ENCODE results near the gene MOB2. TPM values are rescaled to one million over a fixed set of nuclear protein-coding genes. Genes with fewer than 3 reads are reported as not detected.
"Not testable (repeated sequence)": the region's sequence is repeated elsewhere in the genome, so short reads cannot be mapped to it uniquely, and the experiment has no call there.

MOB2 gene
- total RNA-seq, 2 donors from 2014 or later: 31.4 to 87.7 TPM

DNA sequence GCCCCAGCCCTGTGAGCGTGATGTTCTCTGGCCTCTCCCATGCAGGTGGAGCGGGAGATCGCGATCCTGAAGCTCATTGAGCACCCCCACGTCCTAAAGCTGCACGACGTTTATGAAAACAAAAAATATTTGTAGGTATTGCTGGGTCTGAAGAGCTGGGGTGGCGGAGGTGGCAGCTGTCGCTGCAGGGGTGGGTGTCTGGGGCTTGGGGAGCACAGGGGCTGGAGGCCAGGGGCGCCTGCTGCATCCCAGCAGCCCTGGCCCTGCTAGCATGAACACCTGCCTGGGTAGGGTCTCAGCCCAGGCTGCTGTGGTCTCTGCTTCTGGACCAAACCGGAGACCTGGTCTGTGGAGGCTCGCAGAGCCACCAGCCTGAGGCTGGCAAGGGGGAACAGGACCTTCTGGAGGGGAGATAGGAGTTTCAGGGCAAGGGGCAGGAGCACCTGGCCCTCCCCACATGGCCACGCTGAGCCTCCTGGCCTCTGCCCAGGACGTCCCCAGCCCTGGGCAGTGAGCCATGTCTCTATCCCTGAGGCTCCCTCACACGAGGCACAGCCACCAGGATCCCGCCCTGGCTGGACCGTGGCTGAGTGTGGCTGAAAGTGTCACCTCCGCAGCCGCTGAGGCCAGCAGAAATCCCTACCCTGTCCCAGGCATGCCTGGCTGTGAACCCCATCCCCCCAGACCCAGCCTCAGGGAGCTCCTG lies 48.2 kb downstream of the MOB2 start:
- Histone ChIP-seq H3K4me1 (ENCODE audit: control insufficient read depth in 1 of 2, low read depth in 2 of 2) (no peaks in the 10 kb centered on the region), H3K4me3 (no peak overlapping the region), H3K27me3 (replicated peaks; ENCODE audit: insufficient read depth) (no peaks in the 10 kb centered on the region), H3K27ac (no peak overlapping the region), H3K9me3 (no peaks in the 10 kb centered on the region), H3K36me3 (no peaks in the 10 kb centered on the region)
- TF ChIP-seq, protein P1, sequence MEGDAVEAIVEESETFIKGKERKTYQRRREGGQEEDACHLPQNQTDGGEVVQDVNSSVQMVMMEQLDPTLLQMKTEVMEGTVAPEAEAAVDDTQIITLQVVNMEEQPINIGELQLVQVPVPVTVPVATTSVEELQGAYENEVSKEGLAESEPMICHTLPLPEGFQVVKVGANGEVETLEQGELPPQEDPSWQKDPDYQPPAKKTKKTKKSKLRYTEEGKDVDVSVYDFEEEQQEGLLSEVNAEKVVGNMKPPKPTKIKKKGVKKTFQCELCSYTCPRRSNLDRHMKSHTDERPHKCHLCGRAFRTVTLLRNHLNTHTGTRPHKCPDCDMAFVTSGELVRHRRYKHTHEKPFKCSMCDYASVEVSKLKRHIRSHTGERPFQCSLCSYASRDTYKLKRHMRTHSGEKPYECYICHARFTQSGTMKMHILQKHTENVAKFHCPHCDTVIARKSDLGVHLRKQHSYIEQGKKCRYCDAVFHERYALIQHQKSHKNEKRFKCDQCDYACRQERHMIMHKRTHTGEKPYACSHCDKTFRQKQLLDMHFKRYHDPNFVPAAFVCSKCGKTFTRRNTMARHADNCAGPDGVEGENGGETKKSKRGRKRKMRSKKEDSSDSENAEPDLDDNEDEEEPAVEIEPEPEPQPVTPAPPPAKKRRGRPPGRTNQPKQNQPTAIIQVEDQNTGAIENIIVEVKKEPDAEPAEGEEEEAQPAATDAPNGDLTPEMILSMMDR (IDR thresholded peaks at IDR 0.05): no peak
- no peak for ATAC-seq (ENCODE audit: insufficient number of reproducible peaks, low FRiP score, low read depth)
- no peak for DNase-seq (ENCODE audit: low spot score)

DNA sequence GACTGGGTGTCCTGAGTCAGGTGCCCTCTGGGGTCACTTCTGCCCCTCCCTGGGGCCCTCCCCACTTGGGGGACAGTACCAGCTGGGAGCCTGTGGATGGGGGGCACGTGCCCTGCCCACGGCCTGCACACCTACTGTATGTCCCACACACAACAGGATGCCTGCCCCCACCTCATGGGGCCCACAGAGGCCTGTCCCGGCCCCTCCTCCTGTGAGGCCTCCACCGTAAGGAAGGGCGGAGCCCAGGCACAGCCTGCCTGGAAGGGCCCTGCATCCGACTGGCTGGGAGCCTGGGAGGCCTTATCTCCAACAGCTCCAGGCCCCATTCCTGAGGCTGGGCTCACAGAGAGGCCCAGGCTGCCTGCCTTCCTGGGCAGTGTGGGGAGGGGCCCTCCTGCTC lies 49.1 kb downstream of the MOB2 start:
- DNase-seq (ENCODE audit: low spot score) (no peak), ATAC-seq (ENCODE audit: insufficient number of reproducible peaks, low FRiP score, low read depth) (no peak)
- Histone ChIP-seq H3K4me1 (ENCODE audit: control insufficient read depth in 1 of 2, low read depth in 2 of 2) (no peaks in the 10 kb centered on the region), H3K27ac (no peak overlapping the region), H3K9me3 (no peaks in the 10 kb centered on the region), H3K27me3 (replicated peaks; ENCODE audit: insufficient read depth) (no peaks in the 10 kb centered on the region), H3K36me3 (no peaks in the 10 kb centered on the region), H3K4me3 (no peak overlapping the region)
- TF ChIP-seq, protein P1 (IDR thresholded peaks at IDR 0.05): no peak

DNA sequence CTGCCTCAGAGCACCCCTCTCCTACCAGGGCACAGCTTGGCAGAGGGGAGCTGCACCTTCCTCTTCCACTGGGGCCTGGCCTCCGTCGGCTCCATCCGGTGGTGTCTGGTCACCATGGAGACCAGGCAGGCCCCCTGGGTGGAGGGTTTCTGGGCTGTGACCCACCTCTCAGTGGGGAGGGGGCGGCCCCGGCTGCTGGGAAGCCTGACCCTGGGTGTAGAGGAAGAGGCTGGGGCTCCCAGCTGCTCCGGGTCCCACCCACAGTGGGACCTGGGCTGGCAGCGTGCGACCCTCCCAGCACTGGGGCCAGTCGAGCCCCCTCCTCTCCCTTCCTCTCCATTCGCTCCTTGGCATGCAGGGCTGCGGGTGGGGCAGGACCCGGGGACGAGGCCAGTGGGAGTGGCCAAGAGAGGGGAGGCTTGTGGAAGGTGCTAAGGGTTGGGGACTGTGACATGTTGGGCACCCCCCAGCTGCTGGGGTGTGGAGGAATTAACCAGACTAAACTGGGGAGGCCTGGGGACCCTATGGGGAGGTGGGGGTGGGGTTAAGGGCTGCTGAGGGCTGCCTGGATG lies 50.0 kb downstream of the MOB2 start:
- H3K27ac ChIP-seq: no peak overlapping the region

GRCh38 chr11:1435820-1436467 lies 50.6 kb downstream of the MOB2 start:
- H3K36me3 ChIP-seq: no peaks in the 10 kb centered on the region
- DNase-seq (ENCODE audit: low spot score) (no peak), ATAC-seq (ENCODE audit: insufficient number of reproducible peaks, low FRiP score, low read depth) (no peak)
- TF ChIP-seq, protein P1 (IDR thresholded peaks at IDR 0.05): no peak
- H3K4me3 ChIP-seq: no peak overlapping the region
- H3K27ac ChIP-seq: no peak overlapping the region
- no peaks in the 10 kb centered on the region for H3K9me3 ChIP-seq
- no peaks in the 10 kb centered on the region for H3K4me1 ChIP-seq (ENCODE audit: control insufficient read depth in 1 of 2, low read depth in 2 of 2)
- no peaks in the 10 kb centered on the region for H3K27me3 ChIP-seq (replicated peaks; ENCODE audit: insufficient read depth)

More for the DNA sequence above, 50.0 kb downstream of the MOB2 start:
- TF ChIP-seq, protein P1 (IDR thresholded peaks at IDR 0.05): no peak
- Histone ChIP-seq H3K9me3 (no peaks in the 10 kb centered on the region), H3K36me3 (no peaks in the 10 kb centered on the region), H3K4me3 (no peak overlapping the region), H3K4me1 (ENCODE audit: control insufficient read depth in 1 of 2, low read depth in 2 of 2) (no peaks in the 10 kb centered on the region), H3K27me3 (replicated peaks; ENCODE audit: insufficient read depth) (no peaks in the 10 kb centered on the region)
- no peak for ATAC-seq (ENCODE audit: insufficient number of reproducible peaks, low FRiP score, low read depth)
- no peak for DNase-seq (ENCODE audit: low spot score)

DNA sequence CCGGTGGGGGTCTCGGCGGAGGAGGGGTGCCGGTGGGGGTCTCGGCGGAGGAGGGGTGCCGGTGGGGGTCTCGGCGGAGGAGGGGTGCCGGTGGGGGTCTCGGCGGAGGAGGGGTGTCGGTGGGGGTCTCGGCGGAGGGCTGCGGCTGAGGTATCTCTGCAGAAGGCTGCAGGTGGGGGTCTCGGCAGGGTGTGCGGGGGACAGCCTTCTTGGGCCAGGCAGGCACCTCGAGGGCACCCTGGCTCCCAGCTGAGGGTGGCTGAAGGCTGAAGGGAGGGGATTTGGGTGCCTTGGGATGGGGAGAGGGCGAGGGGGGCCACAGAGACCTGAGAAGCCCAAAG lies 51.1 kb downstream of the MOB2 start:
- not testable (repeated sequence) for H3K4me3 ChIP-seq; H3K4me1 ChIP-seq (ENCODE audit: control insufficient read depth in 1 of 2, low read depth in 2 of 2); H3K36me3 ChIP-seq; H3K9me3 ChIP-seq; H3K27ac ChIP-seq; H3K27me3 ChIP-seq (replicated peaks; ENCODE audit: insufficient read depth); ATAC-seq (ENCODE audit: insufficient number of reproducible peaks, low FRiP score, low read depth); DNase-seq (ENCODE audit: low spot score)

Data from thoracic aorta (tissue), 2 donors.